DMS79 (cell line): ENCODE results near the gene ABHD1.

Experiments used
- DNase-seq: peaks from one replicate; lab custom pipeline; 2025; lab: John Stamatoyannopoulos, UW

ABHD1 gene

GRCh38 chr2:27135478-27135955 lies 11.9 kb downstream of the ABHD1 start:
- DNase-seq: no peak

- no peak for DNase-seq
Observed at GRCh38 chr2:27136751-27137150, 13.1 kb downstream of the ABHD1 start.

GRCh38 chr2:27137322-27137935 lies 13.8 kb downstream of the ABHD1 start:
- DNase-seq: no peak

GRCh38 chr2:27138111-27138510 lies 14.5 kb downstream of the ABHD1 start:
- DNase-seq: no peak

GRCh38 chr2:27139310-27139709 lies 15.7 kb downstream of the ABHD1 start, which contains the start of gene PRR30:
TSS of gene PRR30 (minus strand) at chr2:27139410. CDS start at chr2:27138329, 1,081 bp downstream.
- DNase-seq: no peak

GRCh38 chr2:27143285-27143684 lies 19.7 kb downstream of the ABHD1 start:
- no peak for DNase-seq

GRCh38 chr2:27145682-27146081 lies 22.1 kb downstream of the ABHD1 start:
- no peak for DNase-seq

- no peak for DNase-seq
Observed at GRCh38 chr2:27147935-27148334, 24.3 kb downstream of the ABHD1 start.

- no peak for DNase-seq
Observed at GRCh38 chr2:27148801-27149439, 25.3 kb downstream of the ABHD1 start, which contains the start of gene TCF23. TSS of gene TCF23 (plus strand) at chr2:27149004. CDS start at chr2:27149134, 130 bp downstream.

- no peak for DNase-seq
Observed at GRCh38 chr2:27149570-27150405, 26.2 kb downstream of the ABHD1 start.

GRCh38 chr2:27150639-27151230 lies 27.1 kb downstream of the ABHD1 start:
- DNase-seq: no peak

- no peak for DNase-seq
Observed at GRCh38 chr2:27152102-27152795, 28.6 kb downstream of the ABHD1 start.

GRCh38 chr2:27152796-27153464 lies 29.3 kb downstream of the ABHD1 start:
- DNase-seq: no peak

GRCh38 chr2:27154488-27154887 lies 30.9 kb downstream of the ABHD1 start:
- DNase-seq: no peak

- DNase-seq: no peak
Observed at GRCh38 chr2:27155069-27155520, 31.5 kb downstream of the ABHD1 start.

- no peak for DNase-seq
Observed at GRCh38 chr2:27158468-27158867, 34.9 kb downstream of the ABHD1 start.

GRCh38 chr2:27159271-27159670 lies 35.7 kb downstream of the ABHD1 start:
- DNase-seq: no peak

GRCh38 chr2:27160191-27160590 lies 36.6 kb downstream of the ABHD1 start:
- DNase-seq: no peak

- no peak for DNase-seq
Observed at GRCh38 chr2:27162151-27163121, 38.8 kb downstream of the ABHD1 start.
